AG10803 (cell line): ENCODE results near the gene AFG1L.

Experiments
- DNase-seq: peaks from one replicate; pipeline ENCODE4 v3.0.0; 2010; ENCODE audit warnings: low read depth
- H3K4me3 ChIP-seq: 2 replicates; pipeline ENCODE4 v1.5.1; 2011; ENCODE audit warnings: mild to moderate bottlenecking, low read length, control low read depth
- TF ChIP-seq, protein P1 (sequence below): conservative IDR thresholded peaks from 2 replicates; pipeline ENCODE4 v1.5.1; 2011; ENCODE audit warnings: mild to moderate bottlenecking, low read length, control low read depth, inconsistent platforms

AFG1L gene

GRCh38 chr6:108331982-108332381, 37.1 kb downstream of the AFG1L start:
- no peak for DNase-seq
- TF ChIP-seq, protein P1, sequence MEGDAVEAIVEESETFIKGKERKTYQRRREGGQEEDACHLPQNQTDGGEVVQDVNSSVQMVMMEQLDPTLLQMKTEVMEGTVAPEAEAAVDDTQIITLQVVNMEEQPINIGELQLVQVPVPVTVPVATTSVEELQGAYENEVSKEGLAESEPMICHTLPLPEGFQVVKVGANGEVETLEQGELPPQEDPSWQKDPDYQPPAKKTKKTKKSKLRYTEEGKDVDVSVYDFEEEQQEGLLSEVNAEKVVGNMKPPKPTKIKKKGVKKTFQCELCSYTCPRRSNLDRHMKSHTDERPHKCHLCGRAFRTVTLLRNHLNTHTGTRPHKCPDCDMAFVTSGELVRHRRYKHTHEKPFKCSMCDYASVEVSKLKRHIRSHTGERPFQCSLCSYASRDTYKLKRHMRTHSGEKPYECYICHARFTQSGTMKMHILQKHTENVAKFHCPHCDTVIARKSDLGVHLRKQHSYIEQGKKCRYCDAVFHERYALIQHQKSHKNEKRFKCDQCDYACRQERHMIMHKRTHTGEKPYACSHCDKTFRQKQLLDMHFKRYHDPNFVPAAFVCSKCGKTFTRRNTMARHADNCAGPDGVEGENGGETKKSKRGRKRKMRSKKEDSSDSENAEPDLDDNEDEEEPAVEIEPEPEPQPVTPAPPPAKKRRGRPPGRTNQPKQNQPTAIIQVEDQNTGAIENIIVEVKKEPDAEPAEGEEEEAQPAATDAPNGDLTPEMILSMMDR: no peak
- no peak overlapping the region for H3K4me3 ChIP-seq

- TF ChIP-seq, protein P1: no peak
- no peak overlapping the region for H3K4me3 ChIP-seq
- DNase-seq: no peak
Observed at GRCh38 chr6:108336971-108337370, 42.1 kb downstream of the AFG1L start.

- no peak for DNase-seq
- H3K4me3 ChIP-seq: no peak overlapping the region
- TF ChIP-seq, protein P1: no peak
Observed at GRCh38 chr6:108337721-108338120, 42.9 kb downstream of the AFG1L start.

DNA sequence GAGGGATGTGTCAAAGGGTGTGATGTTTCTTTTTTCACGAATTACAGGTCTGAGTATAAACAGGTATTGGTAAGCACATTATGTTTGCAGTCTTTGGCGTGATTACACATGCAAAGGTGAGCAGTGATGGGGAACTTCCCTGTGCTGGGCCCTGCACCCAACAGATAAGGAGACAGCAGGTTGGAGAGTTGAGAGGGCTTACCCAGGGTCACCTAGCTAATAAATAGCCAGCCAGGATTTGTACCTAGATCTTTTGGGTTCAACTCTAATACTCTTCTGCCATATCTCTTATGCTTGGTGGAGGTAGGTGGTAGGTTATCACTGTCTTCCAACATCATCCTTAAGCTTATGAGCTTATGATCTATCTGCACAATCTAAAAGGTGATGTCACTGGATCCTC, 46.5 kb downstream of the AFG1L start:
- DNase-seq: no peak
- TF ChIP-seq, protein P1: no peak
- H3K4me3 ChIP-seq: no peak overlapping the region

- TF ChIP-seq, protein P1: no peak
- no peak overlapping the region for H3K4me3 ChIP-seq
- no peak for DNase-seq
Observed at GRCh38 chr6:108343894-108344293, 49.0 kb downstream of the AFG1L start.

- TF ChIP-seq, protein P1: no peak
- DNase-seq: no peak
- H3K4me3 ChIP-seq: no peak overlapping the region
Observed at GRCh38 chr6:108348655-108349349, 53.9 kb downstream of the AFG1L start.

GRCh38 chr6:108350528-108350927, 55.7 kb downstream of the AFG1L start:
- no peak for DNase-seq
- TF ChIP-seq, protein P1: no peak
- no peak overlapping the region for H3K4me3 ChIP-seq
